HG03064 (cell line): ENCODE results near the gene LIPN.

Experiments
- ATAC-seq: cut with Tn5 transposase; IDR thresholded peaks from one replicate; pipeline ENCODE4 v1.9.1; 2021; ENCODE audit warnings: low read depth; ENCODE audit not compliant: unreplicated experiment

Gene LIPN

DNA sequence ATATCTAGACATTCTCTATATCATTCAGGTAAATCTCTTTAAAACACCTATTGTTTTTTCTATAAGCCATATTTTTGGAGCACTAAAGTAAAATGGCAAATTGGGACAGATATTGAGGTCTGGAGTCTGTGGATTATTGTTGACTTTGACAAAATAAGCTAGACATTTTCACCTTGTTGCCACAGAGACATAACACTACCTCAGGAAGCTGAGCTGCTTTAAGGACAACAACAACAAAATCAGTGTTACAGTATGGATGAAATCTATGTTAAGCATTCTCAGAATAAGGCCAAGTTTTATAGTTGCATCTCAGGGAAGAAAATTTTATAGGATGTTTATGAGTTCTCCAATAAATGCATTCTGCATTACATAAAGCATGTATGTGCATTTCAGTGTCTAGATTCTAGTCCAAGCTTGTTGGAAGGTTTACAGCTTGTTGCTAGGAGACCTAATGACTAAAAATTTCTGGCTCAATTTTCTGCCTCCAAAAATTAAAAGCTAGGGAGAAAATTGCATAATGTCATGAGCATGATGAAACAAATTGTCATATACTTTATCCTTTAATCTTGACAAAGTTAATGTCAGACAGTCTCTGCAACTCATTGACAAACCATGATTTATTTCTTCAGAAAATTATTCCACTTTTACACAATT lies 61.1 kb downstream of the LIPN start:
- no peak for ATAC-seq

DNA sequence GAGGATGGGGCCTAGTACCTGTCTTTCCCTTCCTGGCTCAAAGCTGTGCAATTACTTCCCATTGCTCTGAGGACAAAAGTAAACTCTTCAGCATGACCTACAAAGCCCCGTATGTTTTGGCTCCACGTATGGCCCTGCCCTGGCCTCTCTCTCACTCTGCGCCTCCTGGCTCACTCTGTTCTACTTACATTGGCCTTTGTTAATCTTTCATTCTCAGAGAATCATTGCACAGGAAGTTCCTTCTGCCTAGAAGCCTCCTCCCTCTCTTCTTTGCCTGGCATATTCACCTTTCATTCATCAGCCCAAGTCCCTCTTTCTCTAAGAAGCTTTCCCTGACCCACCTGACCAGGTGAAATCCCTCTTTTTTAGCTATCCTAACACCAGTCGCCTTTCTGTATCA lies 66.6 kb downstream of the LIPN start:
- no peak for ATAC-seq

GRCh38 chr10:88827671-88828070 lies 67.9 kb downstream of the LIPN start:
- no peak for ATAC-seq

- no peak for ATAC-seq
Measured at GRCh38 chr10:88828310-88828709, 68.5 kb downstream of the LIPN start.
